GM18909 (cell line): ENCODE measurements around the gene KCNA5.

ENCODE experiments used
- ATAC-seq: cut with Tn5 transposase; IDR thresholded peaks from one replicate; pipeline ENCODE4 v1.9.1; 2021; ENCODE audit warnings: mild to moderate bottlenecking; ENCODE audit not compliant: unreplicated experiment, poor library complexity

Gene KCNA5

DNA sequence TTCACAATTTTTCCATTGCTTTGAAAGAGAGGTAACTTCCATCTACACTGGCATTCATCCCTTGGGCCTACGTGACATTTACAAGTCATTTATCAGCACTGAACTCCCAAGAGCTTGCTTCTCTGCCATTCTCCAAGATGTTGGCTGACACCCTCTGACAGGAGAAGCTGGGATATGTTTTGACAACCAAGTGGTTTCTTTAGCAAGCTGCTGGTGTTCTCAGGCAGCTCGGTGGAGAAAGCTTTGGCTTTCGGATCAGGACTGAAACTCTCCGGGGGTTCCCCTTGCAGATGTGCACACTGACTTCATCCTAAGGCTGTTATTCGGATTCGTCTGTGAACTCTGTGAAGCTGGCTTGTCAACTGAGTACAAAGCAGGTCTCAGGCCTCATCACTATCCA lies 15.7 kb downstream of the KCNA5 start:
- ATAC-seq, result no peak

DNA sequence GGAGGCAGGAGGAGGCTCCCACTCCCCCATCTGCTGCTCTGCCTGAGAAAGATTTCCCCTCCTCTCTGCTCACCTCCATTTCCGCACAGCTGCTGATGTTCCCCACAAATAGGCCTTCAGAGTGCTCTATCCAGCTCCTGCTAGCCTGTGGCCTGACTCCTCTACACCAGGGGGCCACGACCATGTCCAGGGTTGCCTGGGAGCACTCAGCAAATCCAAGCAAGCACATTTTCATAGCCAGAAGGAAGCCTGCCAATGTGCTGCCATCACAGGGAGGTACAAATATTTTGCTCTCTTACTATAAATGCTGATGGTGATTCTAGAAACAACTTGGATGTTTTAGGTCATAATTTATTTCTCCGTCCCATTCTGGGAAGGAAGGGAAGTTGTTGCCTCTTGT lies 17.3 kb downstream of the KCNA5 start:
- no peak for ATAC-seq

GRCh38 chr12:5063149-5063548 lies 19.5 kb downstream of the KCNA5 start:
- no peak for ATAC-seq

GRCh38 chr12:5064913-5065490 lies 21.3 kb downstream of the KCNA5 start:
- ATAC-seq, result no peak

DNA sequence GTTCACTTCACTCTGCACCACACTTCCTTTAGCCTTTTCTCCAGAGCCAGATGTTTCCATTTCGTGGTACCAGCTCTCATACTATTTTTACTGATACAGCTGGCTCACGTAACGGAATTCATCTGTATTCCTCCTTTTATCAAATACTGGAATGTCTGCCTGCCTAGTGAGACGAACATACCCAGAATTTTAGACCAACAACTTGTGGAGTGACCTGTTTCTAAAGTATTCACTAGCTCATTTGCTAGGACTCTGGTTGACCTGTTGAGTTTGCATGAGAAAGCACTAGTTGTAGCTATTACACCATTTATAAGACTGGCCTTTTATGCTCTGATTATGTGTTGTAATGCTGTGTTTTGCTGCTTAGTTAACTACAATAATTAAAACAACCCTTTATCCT lies 22.6 kb downstream of the KCNA5 start:
- no peak for ATAC-seq

GRCh38 chr12:5068126-5068525 lies 24.4 kb downstream of the KCNA5 start:
- ATAC-seq, result no peak

GRCh38 chr12:5068619-5069018 lies 24.9 kb downstream of the KCNA5 start:
- no peak for ATAC-seq

- no peak for ATAC-seq
Observed at GRCh38 chr12:5070090-5070489, 26.4 kb downstream of the KCNA5 start.

DNA sequence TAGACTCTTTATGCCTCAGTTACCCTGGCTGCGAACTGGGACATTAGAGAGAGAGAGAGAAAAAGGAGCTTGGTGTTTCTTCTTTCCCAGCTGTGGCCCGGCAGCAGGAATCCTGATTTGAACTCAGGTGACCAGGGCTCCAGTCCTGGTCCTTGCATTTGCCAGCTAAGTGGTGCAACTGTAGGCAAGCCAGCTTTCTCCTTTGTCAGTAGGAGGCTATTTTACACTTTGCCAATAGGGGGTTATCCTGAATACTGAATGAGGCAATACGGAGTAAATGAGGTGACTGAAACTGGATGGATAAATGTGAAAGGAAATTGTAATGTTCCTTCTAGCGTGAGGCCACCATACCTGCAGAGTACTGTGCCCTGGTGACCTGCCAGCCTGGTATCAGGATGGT lies 27.8 kb downstream of the KCNA5 start:
- ATAC-seq, result no peak

- no peak for ATAC-seq
Observed at GRCh38 chr12:5072311-5072710, 28.6 kb downstream of the KCNA5 start.

DNA sequence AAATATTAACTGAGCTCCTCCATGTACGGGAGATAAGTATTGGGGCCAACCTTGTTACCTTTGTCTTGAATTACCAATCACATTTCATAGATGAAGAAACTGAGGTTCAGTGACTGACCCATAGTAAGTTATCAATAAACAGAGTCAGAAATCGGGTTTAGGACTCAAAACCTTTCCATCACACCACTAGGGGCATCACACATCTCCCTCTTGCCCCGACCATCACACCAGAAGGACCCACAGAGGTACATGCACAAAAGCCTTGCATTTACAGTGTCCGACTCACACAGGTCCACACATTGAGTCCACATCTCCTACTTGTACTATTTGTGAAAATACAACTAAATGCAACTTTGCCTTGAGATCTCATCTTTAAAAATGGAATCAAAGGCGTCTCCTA lies 29.4 kb downstream of the KCNA5 start:
- ATAC-seq, result no peak

- no peak for ATAC-seq
Observed at GRCh38 chr12:5073853-5074252, 30.2 kb downstream of the KCNA5 start.

DNA sequence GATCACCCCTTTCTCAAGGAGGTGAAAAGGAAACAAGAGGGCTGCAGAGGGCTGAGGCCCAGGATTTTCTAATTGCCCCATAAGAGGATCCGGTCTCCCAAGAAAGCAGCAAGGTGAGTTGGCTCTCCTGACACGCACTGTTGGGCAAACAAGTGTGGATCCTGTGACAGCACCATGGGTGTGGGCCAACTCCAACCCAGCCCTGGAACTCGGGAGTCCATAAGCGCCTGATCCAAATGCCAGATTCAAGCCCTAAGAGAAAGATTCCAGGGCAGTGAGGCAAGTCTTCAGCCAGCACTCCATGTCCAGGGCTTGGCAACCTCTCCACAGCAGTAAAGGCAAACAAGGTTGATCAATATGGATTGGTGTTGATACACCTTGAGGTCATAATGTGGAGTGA lies 33.1 kb downstream of the KCNA5 start:
- ATAC-seq, result no peak

DNA sequence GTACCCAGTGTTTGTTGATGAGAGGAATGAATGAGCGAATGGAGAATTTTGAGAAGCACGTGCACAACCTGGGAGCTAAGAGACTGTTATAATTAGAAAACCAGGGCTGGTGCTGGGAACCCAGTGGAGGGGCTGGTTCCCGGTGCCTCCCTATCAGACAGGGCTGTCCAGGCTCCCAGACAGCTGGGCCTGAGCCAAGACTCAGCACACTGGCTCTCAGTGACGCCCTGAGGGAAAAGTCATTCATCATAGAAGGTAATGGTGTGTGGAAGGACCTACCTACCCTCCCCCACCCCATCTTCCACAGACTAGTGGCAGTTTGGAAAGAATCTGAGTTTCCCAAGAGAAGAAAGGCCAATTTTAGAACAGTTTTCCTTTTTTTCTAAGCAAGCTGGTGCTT lies 34.7 kb downstream of the KCNA5 start:
- no peak for ATAC-seq

GRCh38 chr12:5081016-5081415 lies 37.3 kb downstream of the KCNA5 start:
- no peak for ATAC-seq

DNA sequence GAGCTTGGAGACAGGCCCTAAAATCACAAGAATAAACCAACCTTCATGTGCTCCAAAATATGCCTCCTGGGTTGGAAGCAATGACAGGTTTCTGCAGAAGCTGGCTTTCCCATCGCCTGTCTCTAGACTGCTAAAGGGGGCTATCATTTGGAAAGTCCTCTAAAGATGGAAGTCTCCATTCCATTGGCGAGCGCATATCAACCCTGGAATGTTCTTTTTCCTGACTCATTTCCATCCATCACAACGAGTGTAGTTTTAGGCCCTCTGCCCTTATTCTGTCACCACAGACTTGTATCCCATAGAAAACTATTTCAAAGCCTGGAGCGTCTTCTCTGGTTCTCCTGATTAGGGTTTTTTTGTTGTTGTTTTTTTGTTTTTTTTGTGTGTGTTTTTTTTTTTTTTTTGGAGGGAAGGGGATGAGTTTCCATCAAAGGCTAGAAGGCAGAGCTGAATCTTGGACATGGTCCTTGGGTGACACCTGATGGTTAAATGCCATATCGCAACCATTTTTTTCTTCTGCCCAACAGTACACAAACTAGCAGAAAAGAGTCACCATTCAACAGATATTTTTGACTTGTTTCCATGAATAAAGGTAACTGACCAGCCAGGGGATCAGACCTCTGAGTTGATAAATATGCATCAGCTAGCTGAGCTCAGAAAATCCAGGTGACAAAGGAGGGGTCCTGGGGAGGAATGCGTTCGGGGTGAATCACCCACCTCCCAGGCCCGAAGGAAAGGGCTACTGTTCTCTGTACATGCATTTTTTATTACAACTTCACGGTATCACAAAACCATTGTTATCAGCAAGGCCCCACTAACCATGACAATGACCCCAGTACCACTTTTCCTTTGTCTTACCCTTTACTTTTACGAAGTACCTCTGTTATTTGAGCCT lies 40.5 kb downstream of the KCNA5 start:
- ATAC-seq, result no peak

DNA sequence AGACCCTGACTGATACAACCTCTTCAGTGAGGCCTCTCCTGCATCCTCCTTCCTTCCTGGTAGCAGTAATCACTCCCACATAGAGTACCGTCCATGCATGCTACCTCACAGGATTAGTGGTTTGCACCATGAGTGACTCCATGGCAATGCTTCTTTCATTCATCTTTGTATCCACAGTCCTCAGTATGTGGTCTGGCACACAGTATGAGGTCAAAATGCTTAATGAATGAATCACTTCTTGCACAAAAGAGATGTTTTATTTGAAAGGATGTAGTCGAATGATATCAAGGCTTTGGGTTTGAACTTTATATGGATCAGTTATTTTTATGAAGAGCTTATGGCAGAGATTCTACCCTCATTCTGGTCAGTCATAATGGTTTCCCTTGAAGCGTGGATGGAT lies 42.2 kb downstream of the KCNA5 start:
- no peak for ATAC-seq

GRCh38 chr12:5087831-5088554 lies 44.3 kb downstream of the KCNA5 start:
- ATAC-seq, result no peak

GRCh38 chr12:5088586-5089264 lies 45.0 kb downstream of the KCNA5 start:
- ATAC-seq, result no peak

- ATAC-seq, result no peak
Observed at GRCh38 chr12:5094551-5094950, 50.9 kb downstream of the KCNA5 start.

DNA sequence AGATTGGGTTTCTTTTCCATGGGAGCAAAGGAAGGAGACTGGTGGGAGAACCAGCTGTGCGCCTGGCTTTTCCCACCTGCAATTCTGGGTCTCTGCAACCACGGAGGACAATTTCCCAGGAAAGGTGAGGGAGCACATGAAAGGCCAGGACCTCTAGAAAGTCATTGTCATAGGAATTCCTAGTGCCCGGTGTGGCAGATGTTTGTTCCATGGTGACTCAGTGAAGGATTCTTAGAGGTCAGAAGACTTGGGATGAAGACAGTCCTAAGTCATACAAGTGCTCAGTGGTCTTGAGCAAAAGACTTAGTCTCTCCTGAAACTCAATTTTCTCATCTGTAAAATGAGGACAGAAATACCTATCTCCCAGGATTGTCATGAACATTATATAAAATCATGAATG lies 51.3 kb downstream of the KCNA5 start:
- ATAC-seq, result no peak
